HG03175 (cell line): ENCODE data around the gene AGXT.

Experiments used
- ATAC-seq: cut with Tn5 transposase; IDR thresholded peaks from one replicate; pipeline ENCODE4 v1.9.1; 2021; ENCODE audit warnings: mild to moderate bottlenecking, moderate library complexity; ENCODE audit not compliant: unreplicated experiment

Gene AGXT

GRCh38 chr2:240868286-240869108 lies at the start of gene AGXT:
Gene AGXT, plus strand, starts transcription at chr2:240868824. Its CDS starts 42 bp downstream, at chr2:240868866.
- ATAC-seq = no peak

DNA sequence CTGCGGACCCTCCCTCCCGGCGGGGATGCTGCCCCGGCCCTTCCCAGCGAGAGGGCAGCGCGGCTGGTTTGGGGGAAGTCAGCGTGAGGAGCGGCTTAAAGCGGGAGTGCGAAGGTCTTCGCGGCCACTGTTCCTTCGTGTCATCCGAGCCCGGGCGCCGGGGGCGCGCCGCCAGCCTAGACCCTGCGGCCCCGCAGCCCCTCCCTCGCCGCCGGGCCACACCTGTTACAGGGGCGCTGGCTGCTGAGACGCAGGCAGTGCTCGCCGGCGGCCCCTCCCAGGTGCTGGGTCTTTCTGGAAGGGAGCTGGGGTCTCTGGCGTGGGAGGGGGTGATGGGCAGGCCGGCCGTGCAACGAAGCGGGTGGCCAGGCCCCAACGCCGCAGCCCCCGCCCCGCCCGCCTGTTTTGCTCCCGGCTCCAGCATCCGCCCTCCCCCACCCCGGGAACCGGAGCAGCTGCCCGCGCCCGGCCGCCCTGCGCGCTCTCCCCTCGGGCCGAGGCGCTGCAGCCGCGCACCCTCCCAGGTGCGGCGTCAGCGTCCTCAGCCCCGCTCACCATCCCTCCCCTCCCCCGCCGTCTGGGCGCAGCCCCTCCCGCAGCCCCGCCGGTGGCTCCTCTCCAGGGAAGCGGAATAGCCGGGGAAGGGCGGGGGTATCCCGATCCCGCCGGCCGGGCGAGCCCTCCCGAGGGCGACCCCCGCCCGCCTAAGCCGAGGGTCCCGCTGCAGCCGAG lies 49.3 kb upstream of the AGXT start:
- no peak for ATAC-seq

GRCh38 chr2:240819858-240820606 lies 48.6 kb upstream of the AGXT start, which contains the start of gene KIF1A:
Gene KIF1A, minus strand, starts transcription at chr2:240820219. Its CDS starts 22,467 bp downstream, at chr2:240797752.
- ATAC-seq = no peak

DNA sequence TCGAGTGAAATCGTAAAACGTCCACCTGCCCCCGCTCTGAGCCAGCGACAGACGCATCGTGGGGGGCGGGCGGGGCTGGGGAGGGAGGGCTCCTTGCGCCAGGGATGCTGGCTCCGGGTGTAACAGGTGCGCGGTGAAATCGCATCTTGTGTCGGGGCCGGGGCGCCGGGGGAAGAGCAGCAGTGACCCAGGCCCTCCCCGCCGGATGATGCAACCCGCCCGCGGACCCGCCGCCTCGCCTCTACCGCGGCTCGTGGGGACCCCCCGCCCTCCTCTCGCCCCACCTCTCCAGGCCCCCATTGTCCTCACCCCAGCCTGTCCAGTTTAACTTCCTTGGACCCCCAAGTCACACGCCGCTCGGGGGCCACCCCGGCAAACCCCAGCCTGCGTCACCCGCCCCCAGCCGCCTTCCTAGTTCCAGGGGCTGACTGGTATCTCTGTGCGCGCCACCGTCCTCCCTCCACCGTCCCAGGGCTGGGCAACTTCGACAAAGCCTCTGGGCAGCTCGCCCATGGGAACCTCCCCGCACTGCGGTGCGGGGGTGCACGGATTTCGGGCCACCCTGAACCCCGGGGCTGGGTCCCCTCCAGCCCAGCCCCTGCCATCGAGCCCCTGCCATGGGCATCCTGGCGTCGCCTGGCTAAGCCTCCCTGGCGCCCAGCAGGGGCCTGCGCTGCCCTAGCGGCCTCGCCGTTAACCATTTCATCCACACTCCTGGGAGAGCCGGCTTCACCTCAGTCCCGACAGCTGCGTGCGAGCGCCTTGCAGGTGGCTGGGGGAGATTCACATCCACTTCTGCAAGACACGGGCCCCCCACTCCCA lies 47.8 kb upstream of the AGXT start:
- no peak for ATAC-seq

DNA sequence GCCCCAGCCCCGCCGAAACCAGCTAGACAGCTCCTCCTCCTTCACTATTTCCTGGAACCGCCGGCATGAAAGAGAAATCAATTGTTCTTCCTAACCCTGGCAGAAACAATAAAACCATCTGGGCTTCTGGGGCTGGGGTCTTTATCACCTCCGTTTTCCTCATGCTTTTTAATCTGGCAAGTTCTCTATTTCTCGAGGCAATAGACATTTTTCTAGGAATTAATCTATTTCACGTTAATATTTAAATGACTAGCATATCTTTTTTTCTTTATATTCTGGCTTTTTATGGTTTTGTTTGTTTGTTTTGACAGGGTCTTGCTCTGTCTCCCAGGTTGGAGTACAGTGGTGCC lies 47.2 kb upstream of the AGXT start:
- no peak for ATAC-seq

- ATAC-seq = no peak
Observed at GRCh38 chr2:240822280-240822847, 46.3 kb upstream of the AGXT start.

DNA sequence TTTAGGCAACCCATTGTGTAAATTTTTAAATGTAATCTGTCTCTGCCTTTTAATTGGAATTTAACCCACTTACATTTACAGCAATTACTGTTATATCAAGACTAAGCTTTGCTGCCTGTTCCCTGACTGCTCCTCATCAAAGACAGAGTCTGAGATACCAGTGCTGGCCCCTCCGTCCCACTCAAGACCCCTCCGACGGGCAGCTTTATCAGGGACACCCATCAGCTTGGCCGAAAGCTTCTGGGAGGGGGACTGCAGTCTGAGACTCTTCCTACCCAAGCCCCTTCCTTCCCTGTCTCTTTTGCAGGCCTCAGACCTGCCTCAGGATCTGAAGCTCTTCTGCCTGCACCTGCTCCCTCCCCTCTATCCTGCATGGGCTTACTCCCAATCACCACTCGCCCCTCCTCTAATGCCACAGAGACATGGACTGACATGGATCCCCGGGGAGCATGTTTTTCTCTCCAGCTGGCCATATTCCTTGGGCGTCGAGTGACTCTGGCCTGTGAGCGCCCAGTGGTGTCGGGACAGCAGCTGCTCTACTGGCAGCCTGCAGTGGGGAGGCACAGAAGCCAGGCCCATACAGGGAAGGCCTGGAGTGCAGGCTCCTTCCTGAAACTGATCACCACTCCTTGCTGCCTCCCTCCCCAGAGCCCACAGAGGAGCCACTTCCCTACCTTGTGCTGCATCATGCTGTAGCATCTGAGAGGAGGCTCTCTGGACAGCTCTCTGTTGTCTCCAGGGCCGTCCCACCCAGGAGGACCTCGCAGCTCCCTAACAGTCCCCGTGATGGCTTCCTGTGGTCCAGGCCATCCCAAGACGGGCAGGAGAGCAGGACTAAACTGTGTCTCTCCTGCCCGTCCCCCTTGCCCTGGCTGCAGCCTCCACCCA lies 44.9 kb upstream of the AGXT start:
- no peak for ATAC-seq

GRCh38 chr2:240825476-240825875 lies 43.1 kb upstream of the AGXT start:
- no peak for ATAC-seq

GRCh38 chr2:240831594-240832204 lies 36.9 kb upstream of the AGXT start:
- ATAC-seq = no peak

DNA sequence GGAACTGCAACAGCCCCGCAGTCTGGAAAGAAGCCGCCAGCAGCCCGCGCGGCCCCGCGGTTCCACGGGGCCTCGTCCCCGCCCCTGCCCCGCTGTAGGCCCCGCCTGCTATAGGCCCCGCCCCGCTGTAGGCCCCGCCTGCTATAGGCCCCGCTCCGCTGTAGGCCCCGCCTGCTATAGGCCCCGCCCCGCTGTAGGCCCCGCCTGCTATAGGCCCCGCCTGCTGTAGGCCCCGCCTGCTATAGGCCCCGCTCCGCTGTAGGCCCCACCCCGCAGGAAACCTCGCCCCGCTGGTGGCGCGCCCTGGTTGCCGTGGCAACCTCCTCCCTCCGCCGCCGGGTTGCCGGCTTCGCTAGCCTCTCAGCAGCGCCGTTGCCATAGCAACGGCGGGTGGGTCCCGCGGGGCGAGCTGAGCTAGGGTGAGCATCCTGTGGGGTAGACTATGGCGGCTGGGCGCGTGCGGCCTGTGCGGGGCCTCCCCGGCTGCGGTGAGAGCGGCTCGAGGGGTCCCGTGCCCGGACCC lies 36.4 kb upstream of the AGXT start:
- peak; percentile 92 for ATAC-seq

- no peak for ATAC-seq
Observed at GRCh38 chr2:240832921-240833494, 35.6 kb upstream of the AGXT start.

DNA sequence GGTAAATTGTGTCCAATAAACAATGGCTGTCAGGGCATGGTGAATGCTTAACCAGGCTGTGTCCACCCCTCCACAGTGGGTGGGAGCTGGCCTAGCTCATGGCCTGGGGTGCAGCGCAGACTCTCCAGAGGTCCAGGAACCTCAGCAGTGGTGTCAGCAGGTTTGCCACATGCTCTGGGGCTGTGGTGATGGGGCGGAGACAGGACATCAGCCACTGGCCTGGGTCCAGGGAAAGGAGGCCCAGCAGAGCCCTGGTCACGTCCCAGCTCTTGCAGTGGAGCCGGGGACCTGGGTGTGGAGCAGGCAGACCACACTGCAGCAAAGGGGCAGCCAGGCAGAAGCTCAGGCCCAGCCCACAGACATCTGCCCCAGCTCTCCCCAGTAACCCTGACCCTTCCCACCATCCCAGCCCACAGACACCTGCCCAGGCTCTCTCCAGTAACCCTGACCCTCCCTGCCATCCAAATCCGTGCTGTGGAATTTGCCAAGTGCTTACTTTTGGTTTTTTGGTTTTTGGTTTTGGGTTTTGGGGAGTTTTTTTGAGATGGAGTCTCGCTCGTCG lies 34.8 kb upstream of the AGXT start:
- no peak for ATAC-seq

DNA sequence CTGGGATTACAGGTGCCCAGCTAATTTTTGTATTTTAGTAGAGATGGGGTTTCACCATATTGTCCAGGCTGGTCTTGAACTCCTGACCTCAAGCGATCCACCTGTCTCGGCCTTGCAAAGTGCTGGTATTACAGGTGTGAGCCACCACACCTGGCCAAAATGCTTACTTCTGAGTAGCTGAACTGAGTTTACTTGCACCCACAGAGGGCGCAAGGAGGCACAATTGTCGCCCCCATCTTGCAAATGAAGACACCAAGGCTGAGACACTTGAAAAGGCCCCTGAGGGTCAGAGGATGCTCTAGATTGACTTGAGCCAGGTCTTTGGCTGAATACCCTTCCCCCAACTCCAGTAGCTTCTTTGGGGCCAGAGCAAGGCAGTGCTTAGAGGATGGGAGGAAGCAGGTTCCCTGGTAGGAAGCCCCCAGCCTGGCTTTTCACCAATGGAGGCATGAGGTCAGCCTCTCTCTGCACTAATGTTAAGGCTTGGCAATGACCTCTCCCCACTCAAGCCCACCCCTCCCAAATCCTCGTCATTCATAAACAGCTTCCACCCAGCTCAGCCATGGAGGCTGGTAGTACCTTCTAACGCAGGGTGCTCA lies 34.1 kb upstream of the AGXT start:
- no peak for ATAC-seq

DNA sequence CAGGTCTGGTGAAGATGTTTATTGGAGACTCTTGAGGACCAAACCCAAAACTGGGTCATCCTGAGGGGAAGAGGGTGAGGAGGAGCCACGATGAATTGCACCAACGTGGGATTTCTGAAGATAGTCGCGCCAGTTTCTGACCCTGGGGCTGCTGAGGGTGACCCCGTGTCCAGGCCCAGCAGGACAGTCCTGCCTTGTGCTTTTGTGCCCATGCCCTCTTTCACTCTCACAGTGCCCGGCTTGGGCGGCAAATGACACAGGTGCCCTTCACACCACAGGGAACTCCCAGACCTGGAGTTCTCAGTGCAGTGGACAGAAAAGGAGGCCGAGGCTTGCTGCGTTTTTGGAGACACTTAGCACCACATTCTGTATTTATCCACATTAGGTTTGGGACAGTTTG lies 33.1 kb upstream of the AGXT start:
- no peak for ATAC-seq

GRCh38 chr2:240836781-240837467 lies 31.7 kb upstream of the AGXT start:
- ATAC-seq = no peak

- no peak for ATAC-seq
Observed at GRCh38 chr2:240837621-240838020, 31.0 kb upstream of the AGXT start.
